ENCODE measurements around the gene S100A11. TPM values are rescaled to one million over a fixed set of nuclear protein-coding genes. Genes with fewer than 3 reads are reported as not detected.

S100A11 gene
- total RNA-seq, 1 donor from 2014 or later, result 4.4 TPM

DNA sequence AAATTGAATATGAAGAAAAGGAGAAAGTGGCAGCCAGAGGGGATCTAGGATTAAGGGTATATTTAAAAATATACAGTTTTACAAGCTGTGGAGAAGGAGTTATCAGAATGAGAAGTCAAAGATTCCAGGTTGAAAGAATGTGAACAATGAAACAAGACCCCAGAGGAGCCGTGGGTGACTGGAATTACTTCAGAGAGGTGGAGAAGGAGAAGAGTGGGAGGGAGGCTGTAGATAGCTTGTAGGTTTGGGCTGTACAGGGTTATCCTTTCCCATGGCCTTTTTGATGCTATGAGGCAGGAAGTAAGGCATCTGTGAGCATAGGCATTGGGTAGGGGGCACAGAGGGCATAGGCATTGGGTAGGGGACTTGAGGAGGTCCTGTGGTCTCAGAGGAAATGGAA, 5.2 kb upstream of the S100A11 start:
- no peak overlapping the region for H3K4me3 ChIP-seq
- H2AFZ ChIP-seq (replicated peaks), result no peak overlapping the region

DNA sequence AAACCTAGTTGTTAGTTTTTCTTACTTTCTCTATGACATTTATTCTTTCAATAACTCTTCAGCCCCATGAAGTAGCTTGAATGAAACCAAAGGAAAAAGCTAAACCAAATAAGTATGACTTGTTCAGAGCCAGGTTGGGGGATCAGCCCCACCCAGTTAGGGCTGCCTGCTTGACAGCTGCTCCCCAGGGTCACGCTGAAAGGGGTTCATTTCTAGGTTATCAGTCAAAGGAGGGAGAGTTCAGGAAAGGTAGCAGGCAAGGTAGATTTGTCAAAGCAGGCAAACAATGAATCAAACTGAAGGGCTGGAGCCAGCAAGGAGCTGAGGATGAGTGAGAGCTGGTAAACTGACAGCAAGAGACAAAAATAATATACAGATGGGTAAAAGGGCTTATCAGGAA, 3.1 kb upstream of the S100A11 start:
- DNase-seq (ENCODE audit: low spot score), result no peak
- no peak overlapping the region for H3K4me2 ChIP-seq
- peaks cover 20% of the 10 kb centered on the region for H3K4me1 ChIP-seq
- H3K9ac ChIP-seq, result no peak overlapping the region
- no peaks in the 10 kb centered on the region for H3K79me2 ChIP-seq (ENCODE audit: low read depth)
- no peak overlapping the region for H2AFZ ChIP-seq (replicated peaks)
- no peaks in the 10 kb centered on the region for H3K9me3 ChIP-seq (ENCODE audit: low read depth)
- peaks cover 49% of the 10 kb centered on the region for H3K27me3 ChIP-seq
- no peaks in the 10 kb centered on the region for H3K36me3 Mint-ChIP-seq
- H4K20me1 ChIP-seq (ENCODE audit: low read depth), result no peaks in the 10 kb centered on the region
- H3K27me3 Mint-ChIP-seq (ENCODE audit: insufficient read depth, low read depth), result peaks cover 19% of the 10 kb centered on the region
- peaks cover 11% of the 10 kb centered on the region for H3F3A ChIP-seq (ENCODE audit: low read depth)
- H3K9me3 Mint-ChIP-seq, result no peaks in the 10 kb centered on the region
- H3K4me1 Mint-ChIP-seq, result peaks cover 19% of the 10 kb centered on the region
- H3K27ac ChIP-seq, result no peak overlapping the region
- no peak for TF ChIP-seq EZH2phosphoT487 (IDR thresholded peaks at IDR 0.05)
- TF ChIP-seq EZH2 (IDR thresholded peaks at IDR 0.05), result no peak
- TF ChIP-seq, protein P1, sequence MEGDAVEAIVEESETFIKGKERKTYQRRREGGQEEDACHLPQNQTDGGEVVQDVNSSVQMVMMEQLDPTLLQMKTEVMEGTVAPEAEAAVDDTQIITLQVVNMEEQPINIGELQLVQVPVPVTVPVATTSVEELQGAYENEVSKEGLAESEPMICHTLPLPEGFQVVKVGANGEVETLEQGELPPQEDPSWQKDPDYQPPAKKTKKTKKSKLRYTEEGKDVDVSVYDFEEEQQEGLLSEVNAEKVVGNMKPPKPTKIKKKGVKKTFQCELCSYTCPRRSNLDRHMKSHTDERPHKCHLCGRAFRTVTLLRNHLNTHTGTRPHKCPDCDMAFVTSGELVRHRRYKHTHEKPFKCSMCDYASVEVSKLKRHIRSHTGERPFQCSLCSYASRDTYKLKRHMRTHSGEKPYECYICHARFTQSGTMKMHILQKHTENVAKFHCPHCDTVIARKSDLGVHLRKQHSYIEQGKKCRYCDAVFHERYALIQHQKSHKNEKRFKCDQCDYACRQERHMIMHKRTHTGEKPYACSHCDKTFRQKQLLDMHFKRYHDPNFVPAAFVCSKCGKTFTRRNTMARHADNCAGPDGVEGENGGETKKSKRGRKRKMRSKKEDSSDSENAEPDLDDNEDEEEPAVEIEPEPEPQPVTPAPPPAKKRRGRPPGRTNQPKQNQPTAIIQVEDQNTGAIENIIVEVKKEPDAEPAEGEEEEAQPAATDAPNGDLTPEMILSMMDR (IDR thresholded peaks at IDR 0.05), result no peak
- no peak overlapping the region for H3K4me3 ChIP-seq
- H3K36me3 ChIP-seq, result no peaks in the 10 kb centered on the region
- no peak overlapping the region for H3K27ac Mint-ChIP-seq
- no peak overlapping the region for H3K4me3 Mint-ChIP-seq

More for the DNA sequence above, 5.2 kb upstream of the S100A11 start:
- no peak for DNase-seq (ENCODE audit: low spot score)
- Mint-ChIP-seq H3K4me3 (no peak overlapping the region), H3K27ac (no peak overlapping the region), H3K4me1 (peaks cover 3% of the 10 kb centered on the region), H3K9me3 (no peaks in the 10 kb centered on the region), H3K27me3 (ENCODE audit: insufficient read depth, low read depth) (peaks cover 8% of the 10 kb centered on the region), H3K36me3 (no peaks in the 10 kb centered on the region)
- no peaks in the 10 kb centered on the region for H3K79me2 ChIP-seq (ENCODE audit: low read depth)
- H4K20me1 ChIP-seq (ENCODE audit: low read depth), result no peaks in the 10 kb centered on the region
- no peak overlapping the region for H3K9ac ChIP-seq
- H3K27me3 ChIP-seq, result peaks cover 28% of the 10 kb centered on the region
- H3K36me3 ChIP-seq, result no peaks in the 10 kb centered on the region
- H3K9me3 ChIP-seq (ENCODE audit: low read depth), result no peaks in the 10 kb centered on the region
- peaks cover 8% of the 10 kb centered on the region for H3K4me1 ChIP-seq
- H3K27ac ChIP-seq, result no peak overlapping the region
- H3F3A ChIP-seq (ENCODE audit: low read depth), result no peaks in the 10 kb centered on the region
- no peak overlapping the region for H3K4me2 ChIP-seq
- TF ChIP-seq, protein P1 (IDR thresholded peaks at IDR 0.05), result no peak
- TF ChIP-seq EZH2phosphoT487 (IDR thresholded peaks at IDR 0.05) (no peak), EZH2 (IDR thresholded peaks at IDR 0.05) (no peak)

DNA sequence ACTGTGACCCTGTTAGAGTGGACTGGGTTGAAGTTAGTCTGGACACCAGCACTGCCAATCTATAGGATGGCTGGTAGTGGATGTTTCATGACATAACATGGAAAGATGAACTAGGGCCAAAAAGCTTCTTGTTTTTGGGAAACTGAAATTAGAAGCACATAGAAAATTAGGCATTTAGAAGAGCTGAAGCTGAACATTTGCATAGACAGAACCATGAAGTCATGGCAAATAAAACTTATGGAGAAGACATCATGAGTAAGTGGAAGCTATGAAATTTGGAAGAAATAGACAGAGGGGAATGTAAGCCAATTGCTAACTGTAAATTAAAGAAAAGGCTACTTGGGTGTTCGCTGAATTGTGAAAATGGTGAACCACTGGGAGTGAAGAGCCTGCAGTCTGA, 2.7 kb upstream of the S100A11 start:
- H3K4me3 Mint-ChIP-seq, result no peak overlapping the region
- H3K27me3 ChIP-seq, result peaks cover 52% of the 10 kb centered on the region
- no peaks in the 10 kb centered on the region for H3K36me3 Mint-ChIP-seq
- peaks cover 19% of the 10 kb centered on the region for H3K27me3 Mint-ChIP-seq (ENCODE audit: insufficient read depth, low read depth)
- H3K4me1 Mint-ChIP-seq, result peaks cover 22% of the 10 kb centered on the region
- no peaks in the 10 kb centered on the region for H3K36me3 ChIP-seq
- H3K4me2 ChIP-seq, result no peak overlapping the region
- no peak overlapping the region for H2AFZ ChIP-seq (replicated peaks)
- H3K27ac Mint-ChIP-seq, result no peak overlapping the region
- H3K79me2 ChIP-seq (ENCODE audit: low read depth), result no peaks in the 10 kb centered on the region
- no peak overlapping the region for H3K4me3 ChIP-seq
- peaks cover 22% of the 10 kb centered on the region for H3K4me1 ChIP-seq
- DNase-seq (ENCODE audit: low spot score), result no peak
- no peak overlapping the region for H3K9ac ChIP-seq
- no peaks in the 10 kb centered on the region for H3K9me3 Mint-ChIP-seq
- H3K27ac ChIP-seq, result no peak overlapping the region
- no peaks in the 10 kb centered on the region for H4K20me1 ChIP-seq (ENCODE audit: low read depth)
- peaks cover 14% of the 10 kb centered on the region for H3F3A ChIP-seq (ENCODE audit: low read depth)
- TF ChIP-seq EZH2phosphoT487 (IDR thresholded peaks at IDR 0.05) (no peak), EZH2 (IDR thresholded peaks at IDR 0.05) (no peak)
- TF ChIP-seq, protein P1 (IDR thresholded peaks at IDR 0.05), result no peak
- H3K9me3 ChIP-seq (ENCODE audit: low read depth), result no peaks in the 10 kb centered on the region
